GDM1 (cell line): Measurements from ENCODE around the gene EDN2.

ENCODE experiments used
- DNase-seq: peaks from one replicate; lab custom pipeline; 2025; lab: John Stamatoyannopoulos, UW

Gene EDN2

GRCh38 chr1:41484402-41485241 lies at the start of gene EDN2:
TSS of gene EDN2 (minus strand) at chr1:41484683. CDS start at chr1:41484601, 82 bp downstream.
- no peak for DNase-seq

GRCh38 chr1:41533731-41534080 lies 49.2 kb upstream of the EDN2 start:
- no peak for DNase-seq

- no peak for DNase-seq
These were observed 48.7 kb upstream of the EDN2 start for GRCh38 chr1:41533016-41533730.

- no peak for DNase-seq
These were observed 47.9 kb upstream of the EDN2 start for GRCh38 chr1:41532206-41532975.

- no peak for DNase-seq
These were observed 45.9 kb upstream of the EDN2 start for GRCh38 chr1:41530411-41530810.

- DNase-seq: no peak
These were observed 45.3 kb upstream of the EDN2 start for GRCh38 chr1:41529621-41530395.

GRCh38 chr1:41528726-41529605 lies 44.5 kb upstream of the EDN2 start:
- no peak for DNase-seq

- DNase-seq: no peak
These were observed 43.6 kb upstream of the EDN2 start for GRCh38 chr1:41528106-41528505.

- DNase-seq: no peak
These were observed 42.6 kb upstream of the EDN2 start for GRCh38 chr1:41526956-41527561.

- no peak for DNase-seq
These were observed 41.6 kb upstream of the EDN2 start for GRCh38 chr1:41525891-41526587.

GRCh38 chr1:41524676-41525675 lies 40.5 kb upstream of the EDN2 start:
- no peak for DNase-seq

GRCh38 chr1:41523949-41524675 lies 39.6 kb upstream of the EDN2 start:
- no peak for DNase-seq

GRCh38 chr1:41523071-41523470 lies 38.6 kb upstream of the EDN2 start:
- no peak for DNase-seq

- no peak for DNase-seq
These were observed 37.3 kb upstream of the EDN2 start for GRCh38 chr1:41521766-41522165.

GRCh38 chr1:41520951-41521752 lies 36.7 kb upstream of the EDN2 start:
- no peak for DNase-seq

GRCh38 chr1:41519667-41520066 lies 35.2 kb upstream of the EDN2 start:
- no peak for DNase-seq

- no peak for DNase-seq
These were observed 34.0 kb upstream of the EDN2 start for GRCh38 chr1:41518471-41518870.
